Hematopoietic multipotent progenitor cell treated with erythropoietin and hydrocortisone succinate and interleukin-3 and kit ligand, for 6 days (in vitro differentiated cells): ENCODE results near the gene FANCC.
"Not testable (repeated sequence)": the region's sequence is repeated elsewhere in the genome, so short reads cannot be mapped to it uniquely, and the experiment has no call there.

Experiments used
- DNase-seq: peaks from one replicate; pipeline ENCODE4 v3.0.0-alpha.2; 2015

The FANCC gene

GRCh38 chr9:95277509-95277908, 40.0 kb downstream of the FANCC start:
- no peak for DNase-seq

GRCh38 chr9:95276395-95276954, 41.0 kb downstream of the FANCC start:
- DNase-seq = no peak

- not testable (repeated sequence) for DNase-seq
These were observed 43.3 kb downstream of the FANCC start for GRCh38 chr9:95274160-95274559.

GRCh38 chr9:95273369-95274022, 44.0 kb downstream of the FANCC start:
- DNase-seq = peak; percentile 73

GRCh38 chr9:95272830-95273229, 44.7 kb downstream of the FANCC start:
- no peak for DNase-seq

- DNase-seq = no peak
These were observed 46.7 kb downstream of the FANCC start for GRCh38 chr9:95270790-95271189.

- DNase-seq = not testable (repeated sequence)
These were observed 47.4 kb downstream of the FANCC start for GRCh38 chr9:95269803-95270773.

GRCh38 chr9:95268681-95269080, 48.8 kb downstream of the FANCC start:
- DNase-seq = peak; percentile 51

- no peak for DNase-seq
These were observed 50.9 kb downstream of the FANCC start for GRCh38 chr9:95266649-95267048.

- DNase-seq = no peak
These were observed 51.5 kb downstream of the FANCC start for GRCh38 chr9:95265960-95266359.

GRCh38 chr9:95264954-95265615, 52.4 kb downstream of the FANCC start:
- DNase-seq = peak; percentile 56

- DNase-seq = peak; percentile 24
These were observed 55.6 kb downstream of the FANCC start for GRCh38 chr9:95261890-95262289.

GRCh38 chr9:95250462-95251221, 66.9 kb downstream of the FANCC start:
- DNase-seq = peak; percentile 48

GRCh38 chr9:95249986-95250385, 67.5 kb downstream of the FANCC start:
- DNase-seq = no peak

- DNase-seq = no peak
These were observed 71.0 kb downstream of the FANCC start for GRCh38 chr9:95246547-95246946.

GRCh38 chr9:95242613-95243012, 74.9 kb downstream of the FANCC start:
- DNase-seq = no peak

GRCh38 chr9:95239071-95239470, 78.4 kb downstream of the FANCC start:
- DNase-seq = no peak

- no peak for DNase-seq
These were observed 80.2 kb downstream of the FANCC start for GRCh38 chr9:95237336-95237735.

GRCh38 chr9:95230046-95230445, 87.5 kb downstream of the FANCC start:
- peak; percentile 12 for DNase-seq

GRCh38 chr9:95229230-95229915, 88.1 kb downstream of the FANCC start:
- peak; percentile 40 for DNase-seq

GRCh38 chr9:95226921-95227320, 90.6 kb downstream of the FANCC start:
- no peak for DNase-seq

GRCh38 chr9:95225726-95226106, 91.8 kb downstream of the FANCC start:
- DNase-seq = no peak
